HepG2 (cell line): Measurements from ENCODE around the gene KMT2D. TPM values are rescaled to one million over a fixed set of nuclear protein-coding genes. Genes with fewer than 3 reads are reported as not detected.

Experiments used
- CREB1 ChIP-seq, 2 experiments: fragments of 450-650 bp in 1 of 2; IDR thresholded peaks; 2 replicates each; pipeline ENCODE4 v1.6.1; 2016 to 2017; ENCODE audit warnings: control low read depth in 1 of 2, mild to moderate bottlenecking in 1 of 2, missing compliant biosample characterization in 1 of 2, missing genetic modification characterization in 1 of 2
- FOXM1 ChIP-seq: sonication (generic); formaldehyde crosslinking; IDR thresholded peaks from 2 replicates; pipeline ENCODE4 v1.5.0; 2020; ENCODE audit warnings: missing genetic modification reagents
- KDM2A ChIP-seq: sonication (generic); formaldehyde crosslinking; IDR thresholded peaks from 2 replicates; pipeline ENCODE4 v1.4.0; 2020; ENCODE audit warnings: low read depth, missing genetic modification reagents, borderline replicate concordance
- NFATC3 ChIP-seq: sonication (generic); formaldehyde crosslinking; IDR thresholded peaks from 2 replicates; pipeline ENCODE4 v1.5.1; 2020; ENCODE audit warnings: mild to moderate bottlenecking, missing genetic modification reagents
- NR2F2 ChIP-seq: IDR thresholded peaks from 2 replicates; pipeline ENCODE4 v1.6.1; 2012; ENCODE audit warnings: low read depth, inconsistent platforms, borderline replicate concordance
- POGZ ChIP-seq: sonication (generic); formaldehyde crosslinking; IDR thresholded peaks from 2 replicates; pipeline ENCODE4 v1.4.0; 2020; ENCODE audit warnings: mild to moderate bottlenecking, missing genetic modification reagents
- POLR2A ChIP-seq, 2 experiments: IDR thresholded peaks; 2 replicates each; pipeline ENCODE4 v1.6.1; 2011; ENCODE audit warnings: low read depth in 2 of 2, low read length in 2 of 2, mild to moderate bottlenecking in 1 of 2, moderate library complexity in 1 of 2; ENCODE audit not compliant: insufficient read depth in 1 of 2
- RBM39 ChIP-seq: fragments of 200-400 bp; formaldehyde crosslinking; IDR thresholded peaks from one replicate; pipeline ENCODE4 v1.6.1; 2018; ENCODE audit warnings: antibody characterized with exemption, mild to moderate bottlenecking, low read depth, low read length; ENCODE audit not compliant: poor library complexity, severe bottlenecking
- RELA ChIP-seq: sonication (generic); formaldehyde crosslinking; IDR thresholded peaks from 2 replicates; pipeline ENCODE4 v1.4.0; 2020; ENCODE audit warnings: missing genetic modification reagents
- SNRNP70 ChIP-seq: fragments of 200-400 bp; formaldehyde crosslinking; IDR thresholded peaks from 2 replicates; pipeline ENCODE4 v1.6.1; 2017; ENCODE audit warnings: mild to moderate bottlenecking, low read depth, low read length, moderate library complexity
- SPEN ChIP-seq: sonication (generic); formaldehyde crosslinking; IDR thresholded peaks from 2 replicates; pipeline ENCODE4 v1.5.1; 2020; ENCODE audit warnings: low read depth, mild to moderate bottlenecking, missing genetic modification reagents
- SRSF1 ChIP-seq: fragments of 200-400 bp; formaldehyde crosslinking; optimal IDR thresholded peaks from 2 replicates; pipeline ENCODE3; 2017; ENCODE audit warnings: mild to moderate bottlenecking, low read depth, low read length, moderate library complexity
- ZBTB14 ChIP-seq: sonication (generic); formaldehyde crosslinking; IDR thresholded peaks from 2 replicates; pipeline ENCODE4 v1.4.0; 2020; ENCODE audit warnings: missing genetic modification reagents
- ZFP1 ChIP-seq: IDR thresholded peaks from 2 replicates; pipeline ENCODE4 v1.6.1; 2016
- ZNF510 ChIP-seq: sonication (generic); formaldehyde crosslinking; IDR thresholded peaks from 2 replicates; pipeline ENCODE4 v1.4.0; 2020; ENCODE audit warnings: low read depth, mild to moderate bottlenecking, missing genetic modification reagents
- ZNF800 ChIP-seq: sonication (generic); formaldehyde crosslinking; IDR thresholded peaks from 2 replicates; pipeline ENCODE4 v1.4.0; 2020; ENCODE audit warnings: missing genetic modification reagents
- polyA plus RNA-seq, 8 experiments: library from polyadenylated mRNA; depleted of rRNA in 3 of 8; stranded (reverse) in 7 of 8; unstranded in 1 of 8; fragments of >200 nt; fragmentation: Illumina TruSeq in 4 of 8; extraction: Trizol in 4 of 8; gene quantifications; 2 replicates each; pipeline versions ENCODE4 v1.2.1 to v1.2.3, GENCODE V29; 2011 to 2016; ENCODE audit warnings: low read depth in 4 of 8, missing spikeins in 1 of 8, mixed read lengths in 1 of 8; ENCODE audit not compliant: insufficient read depth in 1 of 8
- total RNA-seq, 5 experiments: library from RNA; depleted of rRNA; stranded (reverse); fragments of >200 nt; fragmentation: Illumina TruSeq; extraction: Trizol; gene quantifications; 2 replicates each; pipeline ENCODE4 v1.2.3, GENCODE V29; 2016; ENCODE audit warnings: low read depth in 1 of 5
- TF ChIP-seq, protein P1 (sequence below): fragments of 450-650 bp; IDR thresholded peaks from 2 replicates; pipeline ENCODE4 v1.6.1; 2017
- TF ChIP-seq, protein P2 (sequence below): sonication (generic); formaldehyde crosslinking; IDR thresholded peaks from 2 replicates; pipeline ENCODE4 v1.9.0; 2021; ENCODE audit warnings: mild to moderate bottlenecking, missing genetic modification reagents

KMT2D gene
- total and polyA plus RNA-seq, 2 of the 13 experiments (the other 11 are each of a cell fraction or from before 2014, with no cell fraction given): 8.1 to 10.4 TPM

DNA sequence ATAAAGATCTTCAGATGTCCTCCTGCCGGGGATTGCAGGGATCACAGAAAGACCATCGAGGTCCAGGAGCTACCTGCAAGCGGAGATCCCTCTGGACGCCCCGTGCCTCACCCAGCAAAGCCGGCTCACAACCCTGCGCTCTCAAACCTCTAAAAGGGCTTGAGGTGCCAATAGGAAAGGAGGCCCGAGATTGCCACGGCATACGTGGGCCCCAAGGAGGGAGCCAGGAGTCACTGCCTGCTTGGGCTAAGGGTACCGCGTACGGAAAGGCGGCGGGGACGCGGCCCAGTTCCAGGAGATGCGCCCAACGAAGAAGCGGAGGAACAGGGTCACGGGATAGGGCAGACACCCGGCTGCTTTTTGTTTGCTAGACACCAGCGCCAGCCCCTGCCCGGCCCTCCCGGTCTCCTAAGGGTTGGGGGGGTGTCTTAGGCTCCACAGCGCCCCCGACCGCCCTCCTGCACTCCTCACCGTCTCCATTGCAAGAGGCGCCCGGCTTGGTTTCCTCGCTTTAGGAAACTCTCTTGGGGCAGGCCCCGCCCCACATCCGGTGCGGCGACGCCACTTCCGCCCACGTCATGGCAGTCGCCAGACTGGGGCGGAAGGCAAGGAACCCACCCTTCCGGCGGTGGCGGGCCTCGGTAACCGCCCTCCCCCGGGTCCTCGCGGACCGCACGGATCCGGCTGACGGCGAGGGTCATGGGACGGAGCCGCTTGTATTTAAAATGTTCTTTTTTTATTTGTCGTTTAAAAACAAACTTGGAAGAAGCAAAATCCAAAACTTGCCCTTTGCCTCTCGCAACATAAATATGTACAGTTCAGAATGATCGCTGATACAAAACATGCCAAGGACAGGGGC, 42.1 kb downstream of the KMT2D start, which contains the start of gene PRKAG1 (continued):
- TF ChIP-seq SNRNP70: no peak
- peak; percentile 28; the same call in 1 of the 2 replicates for TF ChIP-seq NR2F2
- TF ChIP-seq ZNF800 (CRISPR knock-in tag): no peak
- peak; percentile 89 for TF ChIP-seq CREB1 (IDR thresholded peaks at IDR 0.05)
- peak; percentile 97 for TF ChIP-seq CREB1 (CRISPR knock-in tag; IDR thresholded peaks at IDR 0.05)
- no peak for TF ChIP-seq FOXM1 (CRISPR knock-in tag)
- no peak for TF ChIP-seq ZNF510 (CRISPR knock-in tag)
- peak; percentile 57; the same call in 1 of the 2 replicates for TF ChIP-seq RELA (CRISPR knock-in tag)
- TF ChIP-seq RBM39: peak; percentile 93
- TF ChIP-seq POLR2A (IDR thresholded peaks at IDR 0.05; ENCODE audit: insufficient read depth in 1 of 2, low read depth in 2 of 2, low read length in 2 of 2): peak; percentile 78 to 82
- TF ChIP-seq POGZ (CRISPR knock-in tag): no peak; the same call in 1 of the 2 replicates
- TF ChIP-seq, protein P1, sequence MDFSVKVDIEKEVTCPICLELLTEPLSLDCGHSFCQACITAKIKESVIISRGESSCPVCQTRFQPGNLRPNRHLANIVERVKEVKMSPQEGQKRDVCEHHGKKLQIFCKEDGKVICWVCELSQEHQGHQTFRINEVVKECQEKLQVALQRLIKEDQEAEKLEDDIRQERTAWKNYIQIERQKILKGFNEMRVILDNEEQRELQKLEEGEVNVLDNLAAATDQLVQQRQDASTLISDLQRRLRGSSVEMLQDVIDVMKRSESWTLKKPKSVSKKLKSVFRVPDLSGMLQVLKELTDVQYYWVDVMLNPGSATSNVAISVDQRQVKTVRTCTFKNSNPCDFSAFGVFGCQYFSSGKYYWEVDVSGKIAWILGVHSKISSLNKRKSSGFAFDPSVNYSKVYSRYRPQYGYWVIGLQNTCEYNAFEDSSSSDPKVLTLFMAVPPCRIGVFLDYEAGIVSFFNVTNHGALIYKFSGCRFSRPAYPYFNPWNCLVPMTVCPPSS: no peak
- TF ChIP-seq KDM2A: peak; percentile 100
- no peak for TF ChIP-seq NFATC3
- no peak for TF ChIP-seq ZFP1 (CRISPR knock-in tag)
- peak; percentile 92 for TF ChIP-seq SPEN (CRISPR knock-in tag)
- no peak for TF ChIP-seq ZBTB14 (CRISPR knock-in tag)
- TF ChIP-seq, protein P2, sequence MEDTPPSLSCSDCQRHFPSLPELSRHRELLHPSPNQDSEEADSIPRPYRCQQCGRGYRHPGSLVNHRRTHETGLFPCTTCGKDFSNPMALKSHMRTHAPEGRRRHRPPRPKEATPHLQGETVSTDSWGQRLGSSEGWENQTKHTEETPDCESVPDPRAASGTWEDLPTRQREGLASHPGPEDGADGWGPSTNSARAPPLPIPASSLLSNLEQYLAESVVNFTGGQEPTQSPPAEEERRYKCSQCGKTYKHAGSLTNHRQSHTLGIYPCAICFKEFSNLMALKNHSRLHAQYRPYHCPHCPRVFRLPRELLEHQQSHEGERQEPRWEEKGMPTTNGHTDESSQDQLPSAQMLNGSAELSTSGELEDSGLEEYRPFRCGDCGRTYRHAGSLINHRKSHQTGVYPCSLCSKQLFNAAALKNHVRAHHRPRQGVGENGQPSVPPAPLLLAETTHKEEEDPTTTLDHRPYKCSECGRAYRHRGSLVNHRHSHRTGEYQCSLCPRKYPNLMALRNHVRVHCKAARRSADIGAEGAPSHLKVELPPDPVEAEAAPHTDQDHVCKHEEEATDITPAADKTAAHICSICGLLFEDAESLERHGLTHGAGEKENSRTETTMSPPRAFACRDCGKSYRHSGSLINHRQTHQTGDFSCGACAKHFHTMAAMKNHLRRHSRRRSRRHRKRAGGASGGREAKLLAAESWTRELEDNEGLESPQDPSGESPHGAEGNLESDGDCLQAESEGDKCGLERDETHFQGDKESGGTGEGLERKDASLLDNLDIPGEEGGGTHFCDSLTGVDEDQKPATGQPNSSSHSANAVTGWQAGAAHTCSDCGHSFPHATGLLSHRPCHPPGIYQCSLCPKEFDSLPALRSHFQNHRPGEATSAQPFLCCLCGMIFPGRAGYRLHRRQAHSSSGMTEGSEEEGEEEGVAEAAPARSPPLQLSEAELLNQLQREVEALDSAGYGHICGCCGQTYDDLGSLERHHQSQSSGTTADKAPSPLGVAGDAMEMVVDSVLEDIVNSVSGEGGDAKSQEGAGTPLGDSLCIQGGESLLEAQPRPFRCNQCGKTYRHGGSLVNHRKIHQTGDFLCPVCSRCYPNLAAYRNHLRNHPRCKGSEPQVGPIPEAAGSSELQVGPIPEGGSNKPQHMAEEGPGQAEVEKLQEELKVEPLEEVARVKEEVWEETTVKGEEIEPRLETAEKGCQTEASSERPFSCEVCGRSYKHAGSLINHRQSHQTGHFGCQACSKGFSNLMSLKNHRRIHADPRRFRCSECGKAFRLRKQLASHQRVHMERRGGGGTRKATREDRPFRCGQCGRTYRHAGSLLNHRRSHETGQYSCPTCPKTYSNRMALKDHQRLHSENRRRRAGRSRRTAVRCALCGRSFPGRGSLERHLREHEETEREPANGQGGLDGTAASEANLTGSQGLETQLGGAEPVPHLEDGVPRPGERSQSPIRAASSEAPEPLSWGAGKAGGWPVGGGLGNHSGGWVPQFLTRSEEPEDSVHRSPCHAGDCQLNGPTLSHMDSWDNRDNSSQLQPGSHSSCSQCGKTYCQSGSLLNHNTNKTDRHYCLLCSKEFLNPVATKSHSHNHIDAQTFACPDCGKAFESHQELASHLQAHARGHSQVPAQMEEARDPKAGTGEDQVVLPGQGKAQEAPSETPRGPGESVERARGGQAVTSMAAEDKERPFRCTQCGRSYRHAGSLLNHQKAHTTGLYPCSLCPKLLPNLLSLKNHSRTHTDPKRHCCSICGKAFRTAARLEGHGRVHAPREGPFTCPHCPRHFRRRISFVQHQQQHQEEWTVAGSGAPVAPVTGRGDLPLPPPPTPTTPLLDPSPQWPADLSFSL (CRISPR knock-in tag): no peak
- TF ChIP-seq SRSF1: peak; percentile 93
